Gastrocnemius medialis (tissue), 4 donors: ENCODE measurements around the gene HTRA3. TPM values are rescaled to one million over a fixed set of nuclear protein-coding genes. Genes with fewer than 3 reads are reported as not detected.

Experiments
- ATAC-seq, 2 donors: fragments of 150-250 bp; one replicate each; pipeline ENCODE4 v1.9.1; 2016
- DNase-seq, 2 donors: peaks; one replicate each; pipeline ENCODE4 v3.0.0-alpha.2; 2019
- H3K27ac ChIP-seq, 4 donors: fragments of 200-600 bp; sonication (generic); 1 replicate in 1 of 4; 2 replicates in 3 of 4; pipeline ENCODE4 v1.5.1; 2016 to 2018; ENCODE audit warnings: mild to moderate bottlenecking in 2 of 4, moderate library complexity in 1 of 4
- H3K27me3 ChIP-seq, 3 donors: fragments of 200-600 bp; sonication (generic) in 2 of 3; 1 replicate in 1 of 3; 2 replicates in 2 of 3; pipeline versions ENCODE4 v1.5.1 to v1.6.0; 2016 to 2019; ENCODE audit warnings: mild to moderate bottlenecking in 1 of 3, moderate library complexity in 1 of 3
- H3K36me3 ChIP-seq, 2 donors: fragments of 200-600 bp; sonication (generic) in 1 of 2; one replicate each; pipeline ENCODE4 v1.5.1; 2017 to 2018
- H3K4me1 ChIP-seq, 2 donors: fragments of 200-600 bp; sonication (generic) in 1 of 2; one replicate each; pipeline ENCODE4 v1.5.1; 2016 to 2017; ENCODE audit warnings: mild to moderate bottlenecking in 2 of 2
- H3K4me3 ChIP-seq, 4 donors: fragments of 200-600 bp; sonication (generic) in 3 of 4; 1 replicate in 1 of 4; 2 replicates in 3 of 4; pipeline ENCODE4 v1.5.1; 2016 to 2019; ENCODE audit warnings: mild to moderate bottlenecking in 2 of 4
- H3K9me3 ChIP-seq, 3 donors: fragments of 200-600 bp; sonication (generic) in 2 of 3; 1 replicate in 1 of 3; 2 replicates in 2 of 3; pipeline ENCODE4 v1.5.1; 2016 to 2019
- POLR2A ChIP-seq, 2 donors: fragments of 450-650 bp; IDR thresholded peaks; one replicate each; pipeline ENCODE4 v1.6.1; 2017; ENCODE audit warnings: antibody characterized with exemption in 2 of 2, mild to moderate bottlenecking in 2 of 2, moderate library complexity in 2 of 2
- in situ Hi-C, 4 donors: fragments of 200-750 bp; cut with MboI; loops; one replicate each; pipeline versions ENCODE4 v1.15.0 to v1.8.0; 2017; ENCODE audit warnings: low sequenced_read_pairs in 4 of 4
- intact Hi-C: fragments of 100-400 bp; cut with DNase I; formaldehyde crosslinking; loops from one replicate; pipeline ENCODE4 v1.15.1; 2023; ENCODE audit warnings: low total_unique reads
- total RNA-seq, 4 donors: library from RNA; depleted of rRNA; stranded (reverse); fragments of >200 nt; gene quantifications; one replicate each; pipeline versions ENCODE4 v1.1.0 to v1.2.3, GENCODE V29; 2016
- TF ChIP-seq, protein P1 (sequence below), 5 experiments: fragments of 450-650 bp in 3 of 5; fragments of 200-600 bp in 2 of 5; sonication (generic) in 2 of 5; IDR thresholded peaks in 4 of 5; conservative IDR thresholded peaks in 1 of 5; 1 replicate in 4 of 5; 2 replicates in 1 of 5; pipeline ENCODE4 v1.5.1; 2016 to 2019; ENCODE audit warnings: antibody characterized with exemption in 5 of 5, mild to moderate bottlenecking in 3 of 5, moderate library complexity in 3 of 5

Gene HTRA3
- total RNA-seq, 4 donors from 2014 or later, result 8.4 to 22.2 (median 16.0) TPM

DNA sequence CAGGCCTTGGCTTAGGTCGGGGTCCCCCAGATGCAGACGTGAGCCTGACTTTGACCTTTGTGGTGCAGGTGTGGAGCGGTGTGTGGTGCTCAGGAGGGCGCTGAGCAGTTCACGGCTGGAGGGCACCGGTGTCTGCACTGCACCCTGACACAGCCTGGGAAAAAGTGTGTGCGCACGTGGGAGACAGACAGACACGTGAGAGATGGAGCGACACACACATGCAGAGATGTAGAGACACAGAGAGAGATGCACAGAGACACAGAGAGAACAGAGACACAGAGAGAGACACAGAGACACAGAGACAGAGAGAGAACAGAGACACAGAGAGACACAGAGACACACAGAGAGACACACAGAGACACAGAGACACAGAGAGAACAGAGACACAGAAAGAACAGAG is 6.2 kb upstream of the HTRA3 start:
- H3K36me3 ChIP-seq, result no peaks in the 10 kb centered on the region
- intact Hi-C loops, result no loop called here
- no peak overlapping the region for H3K27ac ChIP-seq
- DNase-seq (no peak), ATAC-seq (no peak)
- no peaks in the 10 kb centered on the region for H3K9me3 ChIP-seq
- no peak overlapping the region for H3K4me3 ChIP-seq
- TF ChIP-seq POLR2A (IDR thresholded peaks at IDR 0.05), result no peak
- TF ChIP-seq, protein P1, sequence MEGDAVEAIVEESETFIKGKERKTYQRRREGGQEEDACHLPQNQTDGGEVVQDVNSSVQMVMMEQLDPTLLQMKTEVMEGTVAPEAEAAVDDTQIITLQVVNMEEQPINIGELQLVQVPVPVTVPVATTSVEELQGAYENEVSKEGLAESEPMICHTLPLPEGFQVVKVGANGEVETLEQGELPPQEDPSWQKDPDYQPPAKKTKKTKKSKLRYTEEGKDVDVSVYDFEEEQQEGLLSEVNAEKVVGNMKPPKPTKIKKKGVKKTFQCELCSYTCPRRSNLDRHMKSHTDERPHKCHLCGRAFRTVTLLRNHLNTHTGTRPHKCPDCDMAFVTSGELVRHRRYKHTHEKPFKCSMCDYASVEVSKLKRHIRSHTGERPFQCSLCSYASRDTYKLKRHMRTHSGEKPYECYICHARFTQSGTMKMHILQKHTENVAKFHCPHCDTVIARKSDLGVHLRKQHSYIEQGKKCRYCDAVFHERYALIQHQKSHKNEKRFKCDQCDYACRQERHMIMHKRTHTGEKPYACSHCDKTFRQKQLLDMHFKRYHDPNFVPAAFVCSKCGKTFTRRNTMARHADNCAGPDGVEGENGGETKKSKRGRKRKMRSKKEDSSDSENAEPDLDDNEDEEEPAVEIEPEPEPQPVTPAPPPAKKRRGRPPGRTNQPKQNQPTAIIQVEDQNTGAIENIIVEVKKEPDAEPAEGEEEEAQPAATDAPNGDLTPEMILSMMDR (IDR thresholded peaks at IDR 0.05 in 4 of 5, conservative IDR thresholded peaks at IDR 0.05 in 1 of 5), result no peak
- H3K4me1 ChIP-seq, result no peaks in the 10 kb centered on the region
- H3K27me3 ChIP-seq, result no peaks in the 10 kb centered on the region
- in situ Hi-C loops, result no loop called here

DNA sequence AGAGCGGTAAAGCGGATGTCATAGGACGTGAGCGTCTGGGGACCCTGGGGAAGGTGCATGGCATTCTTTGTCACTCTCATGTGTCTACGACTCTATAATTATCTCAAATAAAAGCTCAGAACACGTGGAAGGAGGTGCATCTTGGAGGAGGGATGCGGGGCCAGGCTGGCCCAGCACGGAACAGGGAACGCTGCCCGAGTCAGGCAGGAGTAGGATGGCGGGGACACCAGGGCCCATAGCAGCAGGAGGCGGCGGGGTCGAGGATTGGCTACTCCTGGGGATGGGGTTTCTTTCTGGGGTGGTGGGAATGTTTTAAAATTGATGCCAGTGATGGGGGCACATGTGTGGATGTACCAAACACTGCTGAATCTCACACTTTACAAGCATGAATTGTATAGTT is 5.4 kb upstream of the HTRA3 start:
- Histone ChIP-seq H3K9me3 (no peaks in the 10 kb centered on the region), H3K27ac (no peak overlapping the region), H3K27me3 (no peaks in the 10 kb centered on the region), H3K4me1 (no peaks in the 10 kb centered on the region), H3K4me3 (no peak overlapping the region), H3K36me3 (no peaks in the 10 kb centered on the region)
- in situ Hi-C loops, result no loop called here
- intact Hi-C loops, result no loop called here
- DNase-seq, result no peak
- no peak for ATAC-seq
- no peak for TF ChIP-seq POLR2A (IDR thresholded peaks at IDR 0.05)
- TF ChIP-seq, protein P1 (IDR thresholded peaks at IDR 0.05 in 4 of 5, conservative IDR thresholded peaks at IDR 0.05 in 1 of 5), result no peak

DNA sequence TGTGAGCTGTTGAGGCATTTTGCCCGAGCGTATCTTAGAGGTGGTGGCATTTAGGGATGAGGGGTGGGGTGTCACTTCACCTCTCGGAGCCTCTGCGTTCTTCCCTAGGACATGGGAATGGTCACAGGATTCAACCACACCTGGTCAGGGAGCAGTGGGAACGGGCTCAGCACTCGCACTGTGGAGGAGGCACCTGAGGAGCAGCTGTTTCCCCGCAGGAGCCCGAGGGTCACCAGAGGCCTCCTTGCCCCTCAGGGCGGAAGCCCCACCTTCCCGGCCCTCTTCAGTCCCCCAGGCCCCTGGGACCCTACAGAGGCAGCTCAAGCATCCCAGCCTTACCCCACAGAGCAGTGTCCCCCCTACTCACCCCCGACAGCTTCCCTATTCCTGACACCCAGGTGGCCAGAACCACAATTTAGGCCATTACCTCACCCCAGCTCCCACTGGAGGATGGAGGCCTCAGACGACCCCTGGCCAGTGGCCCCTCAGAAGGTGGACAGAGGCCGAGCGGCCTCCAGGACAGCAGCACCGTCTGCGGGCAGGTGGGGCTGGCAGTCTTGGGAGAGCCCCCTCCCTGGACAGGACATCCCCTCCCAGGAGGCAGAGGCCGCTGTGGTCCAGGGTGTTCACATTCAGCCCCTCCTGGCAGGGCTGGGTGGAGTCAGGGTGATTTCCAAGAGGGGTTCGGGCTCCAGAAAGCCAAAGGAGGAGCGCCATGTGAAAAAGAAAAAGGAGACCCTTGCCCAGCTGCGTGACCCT is 4.2 kb upstream of the HTRA3 start:
- in situ Hi-C loops (no loop called here), intact Hi-C loops (no loop called here)
- ATAC-seq, result no peak
- Histone ChIP-seq H3K36me3 (no peaks in the 10 kb centered on the region), H3K4me1 (no peaks in the 10 kb centered on the region), H3K4me3 (no peak overlapping the region), H3K27me3 (no peaks in the 10 kb centered on the region), H3K9me3 (no peaks in the 10 kb centered on the region), H3K27ac (no peak overlapping the region)
- TF ChIP-seq POLR2A (IDR thresholded peaks at IDR 0.05), result no peak
- TF ChIP-seq, protein P1 (IDR thresholded peaks at IDR 0.05 in 4 of 5, conservative IDR thresholded peaks at IDR 0.05 in 1 of 5), result no peak
- DNase-seq, result no peak

DNA sequence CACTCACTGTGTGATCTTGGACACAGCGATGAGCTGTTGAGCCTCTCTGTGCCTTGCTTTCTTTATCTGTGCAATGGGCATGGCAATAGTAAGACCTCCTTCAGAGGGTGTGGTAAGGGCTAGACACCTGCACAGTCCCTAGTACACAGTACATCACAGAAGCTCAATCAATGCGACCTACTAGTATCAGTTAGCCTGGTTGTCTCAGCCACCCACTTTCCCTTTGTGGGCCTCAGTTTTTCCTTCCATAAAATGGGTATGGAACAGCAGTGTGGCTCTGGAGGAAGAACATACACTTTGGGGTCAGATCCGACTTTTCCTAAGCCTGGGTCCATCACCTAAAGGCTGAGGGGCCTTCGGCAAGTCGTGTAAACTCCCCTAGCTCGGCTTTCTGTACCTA is 3.5 kb upstream of the HTRA3 start:
- intact Hi-C loops (loop anchor here (2.0 kb wide), 2 partner anchors 23 to 137 kb away; no protein-coding TSS in a partner anchor), in situ Hi-C loops (no loop called here)
- DNase-seq, result no peak
- no peaks in the 10 kb centered on the region for H3K4me1 ChIP-seq
- TF ChIP-seq POLR2A (IDR thresholded peaks at IDR 0.05), result no peak
- TF ChIP-seq, protein P1 (IDR thresholded peaks at IDR 0.05 in 4 of 5, conservative IDR thresholded peaks at IDR 0.05 in 1 of 5), result no peak
- H3K36me3 ChIP-seq, result no peaks in the 10 kb centered on the region
- H3K4me3 ChIP-seq, result no peak overlapping the region
- no peak overlapping the region for H3K27ac ChIP-seq
- no peaks in the 10 kb centered on the region for H3K9me3 ChIP-seq
- ATAC-seq, result no peak
- no peaks in the 10 kb centered on the region for H3K27me3 ChIP-seq
